ENCODE measurements around the gene LHX6.

LHX6 gene

GRCh38 chr9:122192914-122193525 lies 35.7 kb downstream of the LHX6 start:
- H3K4me3 ChIP-seq (replicated peaks; ENCODE audit: low read depth, low read length) = no peak overlapping the region
- TF ChIP-seq CTCF (IDR thresholded peaks at IDR 0.05; ENCODE audit: insufficient read depth, low read length, poor library complexity, severe bottlenecking) = no peak
- DNase-seq (ENCODE audit: extremely low read depth, insufficient read length) = no peak
- H3K36me3 ChIP-seq (ENCODE audit: control insufficient read depth, insufficient read depth, low read length) = no peaks in the 10 kb centered on the region
- H3K27me3 ChIP-seq (replicated peaks; ENCODE audit: control insufficient read depth, insufficient read depth, low read length) = no peaks in the 10 kb centered on the region; the same call in 1 of the 2 replicates

GRCh38 chr9:122192261-122192875 lies 36.4 kb downstream of the LHX6 start:
- Histone ChIP-seq H3K27me3 (replicated peaks; ENCODE audit: control insufficient read depth, insufficient read depth, low read length) (no peaks in the 10 kb centered on the region; the same call in 1 of the 2 replicates), H3K36me3 (ENCODE audit: control insufficient read depth, insufficient read depth, low read length) (no peaks in the 10 kb centered on the region), H3K4me3 (replicated peaks; ENCODE audit: low read depth, low read length) (no peak overlapping the region)
- TF ChIP-seq CTCF (IDR thresholded peaks at IDR 0.05; ENCODE audit: insufficient read depth, low read length, poor library complexity, severe bottlenecking) = no peak
- DNase-seq (ENCODE audit: extremely low read depth, insufficient read length) = no peak

- H3K27me3 ChIP-seq (replicated peaks; ENCODE audit: control insufficient read depth, insufficient read depth, low read length) = no peaks in the 10 kb centered on the region; the same call in 1 of the 2 replicates
- no peak overlapping the region for H3K4me3 ChIP-seq (replicated peaks; ENCODE audit: low read depth, low read length)
- no peak for DNase-seq (ENCODE audit: extremely low read depth, insufficient read length)
- H3K36me3 ChIP-seq (ENCODE audit: control insufficient read depth, insufficient read depth, low read length) = no peaks in the 10 kb centered on the region
- TF ChIP-seq CTCF (IDR thresholded peaks at IDR 0.05; ENCODE audit: insufficient read depth, low read length, poor library complexity, severe bottlenecking) = no peak
Observed at GRCh38 chr9:122191584-122191983, 37.2 kb downstream of the LHX6 start.

GRCh38 chr9:122190597-122191381 lies 38.0 kb downstream of the LHX6 start:
- H3K4me3 ChIP-seq (replicated peaks; ENCODE audit: low read depth, low read length) = no peak overlapping the region
- H3K36me3 ChIP-seq (ENCODE audit: control insufficient read depth, insufficient read depth, low read length) = no peaks in the 10 kb centered on the region
- H3K27me3 ChIP-seq (replicated peaks; ENCODE audit: control insufficient read depth, insufficient read depth, low read length) = no peaks in the 10 kb centered on the region
- no peak for DNase-seq (ENCODE audit: extremely low read depth, insufficient read length)
- TF ChIP-seq CTCF (IDR thresholded peaks at IDR 0.05; ENCODE audit: insufficient read depth, low read length, poor library complexity, severe bottlenecking) = no peak

- no peak for DNase-seq (ENCODE audit: extremely low read depth, insufficient read length)
- H3K4me3 ChIP-seq (replicated peaks; ENCODE audit: low read depth, low read length) = no peak overlapping the region
- TF ChIP-seq CTCF (IDR thresholded peaks at IDR 0.05; ENCODE audit: insufficient read depth, low read length, poor library complexity, severe bottlenecking) = no peak
Observed at GRCh38 chr9:122188369-122188768, 40.4 kb downstream of the LHX6 start.

More at GRCh38 chr9:122188369-122188768, 40.4 kb downstream of the LHX6 start:
- Histone ChIP-seq H3K36me3 (ENCODE audit: control insufficient read depth, insufficient read depth, low read length) (no peaks in the 10 kb centered on the region), H3K27me3 (replicated peaks; ENCODE audit: control insufficient read depth, insufficient read depth, low read length) (no peaks in the 10 kb centered on the region)

Measured in GM06990 (cell line).